Body of pancreas (tissue), 4 donors: Measurements from ENCODE around the gene ARHGAP44.

Source experiments
- POLR2A ChIP-seq, 3 donors: fragments of 450-650 bp; IDR thresholded peaks; one replicate each; pipeline ENCODE4 v1.6.1; 2016; ENCODE audit warnings: antibody characterized with exemption in 3 of 3, mild to moderate bottlenecking in 2 of 3
- TF ChIP-seq, protein P1 (sequence below), 7 experiments: fragments of 450-650 bp in 4 of 7; fragments of 200-600 bp in 3 of 7; sonication (generic) in 3 of 7; IDR thresholded peaks; one replicate each; pipeline ENCODE4 v1.5.1; 2016 to 2019; ENCODE audit warnings: antibody characterized with exemption in 7 of 7

DNA sequence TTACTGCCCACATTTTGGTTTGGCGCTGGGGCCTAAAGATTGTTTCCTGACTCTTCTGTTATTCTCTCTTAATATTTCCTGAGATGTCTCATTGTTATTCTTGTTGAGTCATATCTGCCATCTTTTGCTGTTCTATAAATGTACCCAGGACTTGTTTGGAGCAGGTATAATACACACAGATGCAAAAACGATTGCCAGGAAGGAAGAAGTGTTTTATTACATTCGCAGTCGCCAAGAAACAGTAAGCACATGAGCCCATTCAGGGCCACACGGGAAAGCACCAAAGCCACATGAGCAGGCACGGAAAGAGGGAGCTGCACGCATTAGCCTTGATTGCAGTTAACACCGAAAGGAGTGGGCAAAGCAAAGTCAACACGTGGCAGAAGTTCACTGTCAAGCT lies 70.2 kb downstream of the ARHGAP44 start:
- no peak for TF ChIP-seq POLR2A (IDR thresholded peaks at IDR 0.05)
- TF ChIP-seq, protein P1, sequence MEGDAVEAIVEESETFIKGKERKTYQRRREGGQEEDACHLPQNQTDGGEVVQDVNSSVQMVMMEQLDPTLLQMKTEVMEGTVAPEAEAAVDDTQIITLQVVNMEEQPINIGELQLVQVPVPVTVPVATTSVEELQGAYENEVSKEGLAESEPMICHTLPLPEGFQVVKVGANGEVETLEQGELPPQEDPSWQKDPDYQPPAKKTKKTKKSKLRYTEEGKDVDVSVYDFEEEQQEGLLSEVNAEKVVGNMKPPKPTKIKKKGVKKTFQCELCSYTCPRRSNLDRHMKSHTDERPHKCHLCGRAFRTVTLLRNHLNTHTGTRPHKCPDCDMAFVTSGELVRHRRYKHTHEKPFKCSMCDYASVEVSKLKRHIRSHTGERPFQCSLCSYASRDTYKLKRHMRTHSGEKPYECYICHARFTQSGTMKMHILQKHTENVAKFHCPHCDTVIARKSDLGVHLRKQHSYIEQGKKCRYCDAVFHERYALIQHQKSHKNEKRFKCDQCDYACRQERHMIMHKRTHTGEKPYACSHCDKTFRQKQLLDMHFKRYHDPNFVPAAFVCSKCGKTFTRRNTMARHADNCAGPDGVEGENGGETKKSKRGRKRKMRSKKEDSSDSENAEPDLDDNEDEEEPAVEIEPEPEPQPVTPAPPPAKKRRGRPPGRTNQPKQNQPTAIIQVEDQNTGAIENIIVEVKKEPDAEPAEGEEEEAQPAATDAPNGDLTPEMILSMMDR (IDR thresholded peaks at IDR 0.05) = no peak
